ENCODE measurements around the gene TMA7.
A peak's percentile ranks its signal among the peaks of the same experiment; 100 is the strongest.
"Not testable (repeated sequence)": the region's sequence is repeated elsewhere in the genome, so short reads cannot be mapped to it uniquely, and the experiment has no call there.

Gene TMA7

GRCh38 chr3:48437812-48438211, 2.2 kb upstream of the TMA7 start:
- no peak for DNase-seq

DNA sequence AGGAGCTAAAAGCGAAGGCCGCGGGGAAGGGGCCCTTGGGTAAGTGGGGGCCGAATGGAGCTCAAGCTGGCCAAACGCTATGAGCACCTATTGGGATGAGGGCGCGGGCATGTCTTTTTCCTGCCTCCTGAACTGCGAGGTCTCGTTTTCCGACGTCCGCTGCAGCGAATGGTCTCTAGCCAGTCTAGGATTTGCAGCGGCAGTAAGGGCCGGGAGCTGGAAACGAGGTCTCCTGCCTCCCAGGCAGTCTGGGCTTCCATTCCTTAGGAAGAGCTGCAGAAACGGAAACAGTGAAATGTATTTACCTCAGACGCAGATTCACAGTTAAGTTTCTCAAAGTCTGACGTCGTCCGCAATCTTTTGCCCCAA, 517 bp downstream of the TMA7 start:
- DNase-seq: no peak

DNA sequence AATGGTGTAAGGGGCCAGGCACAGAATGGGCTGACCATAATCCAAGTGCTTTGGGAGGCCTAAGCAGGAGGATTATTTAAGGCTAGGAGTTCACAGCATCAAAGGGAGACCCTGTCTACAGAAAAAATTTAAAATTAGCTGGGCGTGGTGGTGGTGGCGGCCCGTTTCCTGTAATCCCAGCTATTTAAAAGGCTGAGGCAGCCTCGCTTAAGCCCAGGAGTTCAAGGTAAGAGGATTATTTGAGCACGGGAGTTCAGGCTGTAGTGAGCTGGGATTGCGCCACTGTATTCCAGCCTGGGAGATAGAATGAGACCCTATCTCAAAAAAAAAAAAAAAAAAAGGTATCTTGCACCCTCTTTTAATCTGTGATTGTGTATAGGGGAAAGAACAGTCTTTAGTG, 1.9 kb downstream of the TMA7 start:
- no peak for DNase-seq

- DNase-seq: no peak
Measured at GRCh38 chr3:48445277-48445882, 5.3 kb downstream of the TMA7 start.

DNA sequence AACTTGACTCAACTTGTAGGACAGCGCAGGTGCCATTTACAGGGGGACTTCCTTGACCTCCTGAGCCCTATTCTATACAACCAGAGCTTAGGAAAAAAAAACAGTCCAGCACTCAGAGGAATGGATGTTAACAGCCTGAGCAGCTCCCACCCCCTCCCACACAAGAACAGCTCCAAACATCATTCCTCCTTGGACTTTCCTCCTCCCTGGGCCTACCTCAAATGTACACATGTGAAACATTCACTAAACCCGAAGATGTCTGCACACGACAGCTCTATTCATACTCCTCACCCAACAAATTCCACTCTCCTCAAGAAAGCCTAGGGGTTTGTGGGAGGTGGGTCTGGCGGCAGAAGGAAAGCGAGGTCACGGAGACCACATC, 6.0 kb downstream of the TMA7 start:
- no peak for DNase-seq

DNA sequence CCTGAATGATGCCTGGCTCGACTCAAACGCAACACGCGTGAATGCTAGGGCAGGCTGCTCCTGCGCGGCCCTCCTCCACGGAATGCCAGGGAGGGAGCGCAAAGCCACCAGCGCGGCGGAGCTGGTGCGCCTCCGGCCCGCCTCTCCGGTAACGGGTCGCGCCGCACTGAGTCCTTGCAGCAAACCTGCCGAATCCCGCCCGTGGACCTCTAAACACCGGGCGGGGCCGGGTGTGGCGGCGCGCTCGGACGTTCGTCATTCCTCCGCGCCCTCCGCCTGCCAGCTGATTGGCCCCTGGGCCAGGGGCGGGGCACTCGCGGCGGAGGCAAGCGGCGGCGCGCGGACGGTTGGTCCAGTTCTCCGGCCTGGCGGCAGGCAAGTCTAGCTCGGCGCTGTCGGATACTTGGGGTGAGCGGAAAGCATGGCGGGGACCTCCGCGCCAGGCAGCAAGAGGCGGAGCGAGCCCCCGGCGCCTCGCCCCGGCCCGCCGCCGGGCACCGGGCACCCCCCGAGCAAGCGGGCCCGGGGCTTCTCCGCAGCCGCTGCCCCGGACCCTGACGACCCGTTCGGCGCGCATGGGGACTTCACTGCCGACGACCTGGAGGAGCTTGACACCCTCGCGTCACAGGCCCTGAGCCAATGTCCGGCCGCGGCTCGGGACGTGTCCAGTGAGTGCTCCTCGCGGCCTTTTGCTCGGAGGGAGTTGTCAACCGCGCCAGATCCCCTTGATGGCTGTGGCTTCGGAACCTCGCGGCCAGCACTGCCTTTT, 6.6 kb downstream of the TMA7 start, which contains the start of gene ATRIP:
ATRIP (plus strand) TSS at position 313 of the 769 bp plus-strand sequence; CDS start at position 422, 109 bp downstream.
- peak; percentile 84 for DNase-seq

- no peak for DNase-seq
Measured at GRCh38 chr3:48451270-48451669, 11.2 kb downstream of the TMA7 start.

DNA sequence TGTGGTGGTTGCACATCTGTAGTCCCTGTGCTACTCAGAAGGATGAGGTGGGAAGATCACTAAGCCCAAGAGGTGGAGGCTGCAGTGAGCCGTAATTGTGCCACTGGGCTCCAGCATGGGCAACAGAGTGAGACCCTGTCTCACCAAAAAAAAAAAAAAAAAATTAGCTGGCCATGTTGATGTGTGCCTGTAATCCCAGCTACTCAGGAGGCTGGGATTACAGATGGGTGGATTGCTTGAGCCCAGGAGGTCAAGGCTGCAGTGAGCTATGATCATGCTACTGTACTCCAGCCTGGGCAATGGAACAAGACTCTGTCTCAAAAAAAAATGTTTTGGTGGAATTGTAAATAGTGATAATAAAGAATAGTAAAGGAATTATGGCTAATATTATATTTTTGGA, 16.4 kb downstream of the TMA7 start:
- no peak for DNase-seq

DNA sequence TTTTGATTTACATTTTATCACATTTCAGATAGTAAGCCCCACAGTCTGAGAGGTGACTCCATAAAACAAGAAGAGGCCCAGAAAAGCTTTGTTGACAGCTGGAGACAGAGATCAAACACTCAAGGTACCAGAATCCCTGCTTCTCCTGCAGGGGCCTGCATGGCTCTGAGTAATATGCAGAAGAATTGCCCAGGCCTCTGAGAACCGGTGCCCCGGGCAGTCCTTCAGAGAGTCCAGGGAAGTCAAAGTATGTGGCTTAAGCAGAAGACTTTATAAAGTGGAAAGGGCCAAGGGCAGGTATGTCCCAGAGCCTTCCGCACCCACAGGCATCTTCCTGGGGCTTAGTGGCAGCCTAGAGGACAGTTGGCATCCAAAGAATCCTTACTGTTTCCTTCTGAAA, 19.3 kb downstream of the TMA7 start:
- no peak for DNase-seq

- no peak for DNase-seq
Measured at GRCh38 chr3:48459773-48460516, 19.9 kb downstream of the TMA7 start.

DNA sequence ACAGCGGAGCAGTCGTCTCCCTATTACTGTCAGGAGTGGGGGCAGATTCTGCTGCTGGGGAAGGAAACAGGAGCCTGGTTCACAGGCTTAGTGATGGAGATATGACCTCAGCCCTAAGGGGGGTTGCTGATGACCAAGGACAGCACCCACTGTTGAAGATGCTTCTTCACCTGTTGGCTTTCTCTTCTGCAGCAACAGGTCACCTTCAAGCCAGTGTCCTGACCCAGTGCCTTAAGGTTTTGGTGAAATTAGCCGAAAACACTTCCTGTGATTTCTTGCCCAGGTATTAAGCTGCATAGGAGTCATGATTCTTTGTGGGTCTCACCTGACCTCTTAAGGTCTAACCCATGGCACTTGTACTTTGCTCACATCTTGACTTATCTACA, 20.5 kb downstream of the TMA7 start:
- DNase-seq: no peak

GRCh38 chr3:48461767-48462166, 21.7 kb downstream of the TMA7 start:
- not testable (repeated sequence) for DNase-seq

DNA sequence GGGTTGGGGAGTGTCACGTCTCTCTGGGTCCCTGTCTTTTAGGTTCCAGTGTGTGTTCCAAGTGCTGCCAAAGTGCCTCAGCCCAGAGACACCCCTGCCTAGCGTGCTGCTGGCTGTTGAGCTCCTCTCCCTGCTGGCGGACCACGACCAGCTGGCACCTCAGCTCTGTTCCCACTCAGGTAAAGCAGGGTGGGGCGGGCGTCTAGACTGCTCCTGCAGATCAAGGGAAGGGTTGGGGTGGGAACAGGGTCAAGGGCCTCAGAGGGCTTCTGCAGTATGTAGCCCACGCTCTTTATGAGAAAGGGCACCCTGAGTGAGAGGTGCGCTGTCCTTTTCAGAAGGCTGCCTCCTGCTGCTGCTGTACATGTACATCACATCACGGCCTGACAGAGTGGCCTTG, 23.6 kb downstream of the TMA7 start:
- DNase-seq: no peak

DNA sequence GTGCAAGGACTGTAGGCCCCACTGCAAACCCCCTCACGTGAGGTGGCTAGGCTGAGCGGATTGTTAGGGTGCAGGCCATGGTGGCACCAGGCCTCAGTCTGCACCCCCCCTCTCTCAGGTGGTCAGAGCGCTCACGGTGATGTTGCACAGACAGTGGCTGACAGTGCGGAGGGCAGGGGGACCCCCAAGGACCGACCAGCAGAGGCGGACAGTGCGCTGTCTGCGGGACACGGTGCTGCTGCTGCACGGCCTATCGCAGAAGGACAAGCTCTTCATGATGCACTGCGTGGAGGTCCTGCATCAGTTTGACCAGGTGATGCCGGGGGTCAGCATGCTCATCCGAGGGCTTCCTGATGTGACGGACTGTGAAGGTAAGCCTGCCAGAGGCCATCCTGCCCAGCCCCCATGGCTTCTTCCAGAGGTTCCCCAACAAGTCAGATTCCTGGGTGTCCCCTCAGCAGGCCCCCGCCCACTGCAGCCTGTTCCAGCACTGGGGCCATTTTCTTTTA, 24.7 kb downstream of the TMA7 start:
- no peak for DNase-seq

DNA sequence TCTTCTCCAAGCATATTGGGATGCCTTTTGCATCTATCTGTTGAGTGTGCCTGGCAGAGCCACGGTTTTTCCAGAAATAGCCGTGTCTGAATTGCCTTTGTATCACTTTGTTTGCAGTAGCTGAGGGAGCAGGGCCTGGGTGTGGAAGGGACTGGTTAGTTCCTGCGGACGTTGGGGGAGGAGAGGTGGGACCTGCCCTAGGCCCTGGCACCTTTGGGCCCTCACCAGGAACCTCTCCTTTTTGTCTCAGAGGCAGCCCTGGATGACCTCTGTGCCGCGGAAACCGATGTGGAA, 25.1 kb downstream of the TMA7 start:
- no peak for DNase-seq

DNA sequence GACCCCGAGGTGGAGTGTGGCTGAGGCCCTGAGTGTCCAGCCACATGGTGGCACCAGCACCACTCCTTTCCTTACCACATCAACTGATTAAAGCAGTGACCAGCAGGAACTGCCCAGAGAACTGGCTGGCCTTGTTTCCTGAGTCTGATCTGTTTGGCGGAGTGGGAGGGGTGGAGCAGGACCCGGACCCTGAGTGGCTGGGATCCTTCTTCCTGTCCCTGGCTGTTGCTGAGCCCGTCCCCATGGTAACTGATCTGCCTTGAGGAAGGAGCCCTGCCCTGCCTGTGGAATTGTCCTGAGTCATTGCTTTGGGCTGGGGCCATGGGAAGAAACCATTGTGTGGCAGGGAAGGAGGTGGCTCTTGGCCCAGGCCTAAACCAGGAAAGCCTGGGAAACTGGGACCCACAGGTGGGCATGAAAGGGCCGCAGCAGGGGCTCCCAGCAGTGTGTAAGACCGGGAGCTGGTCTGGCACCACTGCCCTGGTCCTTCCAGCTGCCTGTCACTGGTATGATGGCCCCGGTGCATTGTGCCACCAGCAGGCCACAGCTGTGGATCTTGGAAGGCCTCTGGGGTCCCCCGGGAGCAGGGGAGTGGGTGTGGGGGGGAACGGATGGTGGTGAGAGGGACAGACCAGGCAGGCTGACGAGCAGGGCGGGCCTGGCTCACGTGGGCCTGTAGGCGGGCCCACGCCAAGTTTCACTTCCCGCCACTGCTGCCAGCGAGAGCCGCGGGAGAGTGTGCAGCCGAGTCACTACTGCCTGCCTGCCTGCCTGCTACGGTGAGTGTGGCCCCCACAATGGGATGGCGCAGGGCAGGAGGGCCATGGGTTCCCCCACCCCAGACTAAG, 25.7 kb downstream of the TMA7 start:
- peak; percentile 67 for DNase-seq

DNA sequence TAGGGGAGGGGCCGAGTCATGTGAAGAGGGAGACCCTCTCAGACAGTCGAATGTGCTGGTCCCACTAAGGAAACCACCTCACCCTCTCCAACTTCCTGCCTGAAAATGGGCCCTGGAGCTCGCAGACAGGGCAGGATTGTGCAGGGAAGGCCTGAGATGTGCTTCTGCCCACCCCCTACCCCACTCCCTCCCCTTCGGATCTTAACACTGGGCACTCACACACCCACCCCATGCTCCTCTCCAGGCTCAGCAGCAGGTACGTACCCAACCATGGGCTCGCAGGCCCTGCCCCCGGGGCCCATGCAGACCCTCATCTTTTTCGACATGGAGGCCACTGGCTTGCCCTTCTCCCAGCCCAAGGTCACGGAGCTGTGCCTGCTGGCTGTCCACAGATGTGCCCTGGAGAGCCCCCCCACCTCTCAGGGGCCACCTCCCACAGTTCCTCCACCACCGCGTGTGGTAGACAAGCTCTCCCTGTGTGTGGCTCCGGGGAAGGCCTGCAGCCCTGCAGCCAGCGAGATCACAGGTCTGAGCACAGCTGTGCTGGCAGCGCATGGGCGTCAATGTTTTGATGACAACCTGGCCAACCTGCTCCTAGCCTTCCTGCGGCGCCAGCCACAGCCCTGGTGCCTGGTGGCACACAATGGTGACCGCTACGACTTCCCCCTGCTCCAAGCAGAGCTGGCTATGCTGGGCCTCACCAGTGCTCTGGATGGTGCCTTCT, 26.5 kb downstream of the TMA7 start:
- no peak for DNase-seq

DNA sequence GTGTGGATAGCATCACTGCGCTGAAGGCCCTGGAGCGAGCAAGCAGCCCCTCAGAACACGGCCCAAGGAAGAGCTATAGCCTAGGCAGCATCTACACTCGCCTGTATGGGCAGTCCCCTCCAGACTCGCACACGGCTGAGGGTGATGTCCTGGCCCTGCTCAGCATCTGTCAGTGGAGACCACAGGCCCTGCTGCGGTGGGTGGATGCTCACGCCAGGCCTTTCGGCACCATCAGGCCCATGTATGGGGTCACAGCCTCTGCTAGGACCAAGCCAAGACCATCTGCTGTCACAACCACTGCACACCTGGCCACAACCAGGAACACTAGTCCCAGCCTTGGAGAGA, 27.0 kb downstream of the TMA7 start:
- no peak for DNase-seq

- DNase-seq: no peak
Measured at GRCh38 chr3:48467473-48468267, 27.6 kb downstream of the TMA7 start.

- no peak for DNase-seq
Measured at GRCh38 chr3:48468329-48468731, 28.3 kb downstream of the TMA7 start.

DNA sequence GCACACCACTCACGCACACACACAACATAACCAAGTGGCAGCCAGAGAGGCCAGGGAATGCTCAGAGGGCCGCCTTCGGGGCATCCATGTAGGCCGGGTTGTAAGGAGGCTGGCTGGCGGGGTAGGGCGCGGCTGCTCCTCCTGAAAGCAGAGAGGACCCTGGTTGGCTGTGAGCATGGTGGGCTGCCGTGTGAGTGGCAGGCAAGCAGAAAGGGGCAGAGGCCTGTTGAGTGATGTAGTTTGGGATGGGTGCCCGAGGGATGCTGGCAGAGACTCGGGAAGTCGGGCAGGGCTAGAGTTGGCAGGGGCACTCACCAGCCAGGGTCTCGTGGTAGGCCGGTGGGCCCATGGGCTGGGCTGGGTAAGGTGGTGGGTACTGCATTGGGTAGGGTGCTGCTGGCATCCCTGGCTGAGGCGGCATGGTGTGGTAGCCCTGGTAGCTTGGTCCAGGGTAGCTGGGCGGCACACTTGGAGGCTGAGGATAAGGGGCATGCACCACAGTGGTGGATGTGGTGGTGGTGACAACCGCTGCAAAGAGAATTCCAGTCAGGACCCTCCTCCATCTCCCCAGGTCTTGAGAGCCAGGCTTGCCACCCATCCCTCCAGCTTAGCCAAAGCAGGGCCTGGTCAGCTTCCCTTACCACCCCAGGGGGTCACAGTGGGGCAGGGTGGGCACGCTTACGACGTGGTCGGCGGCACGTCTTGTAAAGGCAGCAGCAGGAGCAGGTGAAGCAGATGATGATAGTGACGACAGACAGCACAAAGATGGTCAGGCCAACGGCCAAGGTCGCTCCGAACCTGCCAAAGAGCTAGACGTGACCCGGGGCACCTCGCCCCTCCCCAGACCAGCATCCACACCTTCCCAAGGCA, 29.2 kb downstream of the TMA7 start:
- DNase-seq: no peak
